Transverse colon (tissue), 4 donors: ENCODE results near the gene FBXO27.

Experiments
- EP300 ChIP-seq: sonication (generic); formaldehyde crosslinking; IDR thresholded peaks from one replicate; pipeline ENCODE4 v1.6.1; 2017; ENCODE audit warnings: antibody characterized with exemption, low read depth
- POLR2A ChIP-seq: fragments of 450-650 bp; IDR thresholded peaks from one replicate; pipeline ENCODE4 v1.6.1; 2016; ENCODE audit warnings: antibody characterized with exemption, mild to moderate bottlenecking, moderate library complexity
- POLR2AphosphoS5 ChIP-seq, 3 donors: sonication (generic); formaldehyde crosslinking; IDR thresholded peaks; one replicate each; pipeline ENCODE4 v1.6.1; 2016; ENCODE audit warnings: antibody characterized with exemption in 3 of 3
- TF ChIP-seq, protein P1 (sequence below), 5 experiments: fragments of 200-600 bp in 3 of 5; fragments of 450-650 bp in 2 of 5; sonication (generic) in 3 of 5; IDR thresholded peaks; 1 replicate in 2 of 5; 2 replicates in 3 of 5; pipeline ENCODE4 v1.5.1; 2016 to 2017; ENCODE audit warnings: antibody characterized with exemption in 5 of 5, inconsistent platforms in 3 of 5, mild to moderate bottlenecking in 2 of 5, moderate library complexity in 1 of 5

- TF ChIP-seq, protein P1, sequence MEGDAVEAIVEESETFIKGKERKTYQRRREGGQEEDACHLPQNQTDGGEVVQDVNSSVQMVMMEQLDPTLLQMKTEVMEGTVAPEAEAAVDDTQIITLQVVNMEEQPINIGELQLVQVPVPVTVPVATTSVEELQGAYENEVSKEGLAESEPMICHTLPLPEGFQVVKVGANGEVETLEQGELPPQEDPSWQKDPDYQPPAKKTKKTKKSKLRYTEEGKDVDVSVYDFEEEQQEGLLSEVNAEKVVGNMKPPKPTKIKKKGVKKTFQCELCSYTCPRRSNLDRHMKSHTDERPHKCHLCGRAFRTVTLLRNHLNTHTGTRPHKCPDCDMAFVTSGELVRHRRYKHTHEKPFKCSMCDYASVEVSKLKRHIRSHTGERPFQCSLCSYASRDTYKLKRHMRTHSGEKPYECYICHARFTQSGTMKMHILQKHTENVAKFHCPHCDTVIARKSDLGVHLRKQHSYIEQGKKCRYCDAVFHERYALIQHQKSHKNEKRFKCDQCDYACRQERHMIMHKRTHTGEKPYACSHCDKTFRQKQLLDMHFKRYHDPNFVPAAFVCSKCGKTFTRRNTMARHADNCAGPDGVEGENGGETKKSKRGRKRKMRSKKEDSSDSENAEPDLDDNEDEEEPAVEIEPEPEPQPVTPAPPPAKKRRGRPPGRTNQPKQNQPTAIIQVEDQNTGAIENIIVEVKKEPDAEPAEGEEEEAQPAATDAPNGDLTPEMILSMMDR (IDR thresholded peaks at IDR 0.05): no peak
- TF ChIP-seq POLR2AphosphoS5 (IDR thresholded peaks at IDR 0.05) (no peak), POLR2A (no peak), EP300 (no peak)
These were observed 54.0 kb downstream of the FBXO27 start for GRCh38 chr19:38978326-38978689.
